GM21423 (cell line): ENCODE measurements around the gene SEPTIN6.
"Not testable (repeated sequence)": the region's sequence is repeated elsewhere in the genome, so short reads cannot be mapped to it uniquely, and the experiment has no call there.

Source experiments
- ATAC-seq: cut with Tn5 transposase; IDR thresholded peaks from one replicate; pipeline ENCODE4 v1.9.1; 2021; ENCODE audit warnings: mild to moderate bottlenecking, moderate library complexity; ENCODE audit not compliant: unreplicated experiment

Gene SEPTIN6

GRCh38 chrX:119692191-119693039 is 553 bp downstream of the SEPTIN6 start:
- ATAC-seq: no peak

GRCh38 chrX:119690921-119691716 is 1.8 kb downstream of the SEPTIN6 start:
- ATAC-seq: no peak

GRCh38 chrX:119688911-119689321 is 4.1 kb downstream of the SEPTIN6 start:
- ATAC-seq: no peak

- ATAC-seq: no peak
These were observed 5.1 kb downstream of the SEPTIN6 start for GRCh38 chrX:119687661-119688413.

- ATAC-seq: peak; percentile 41
These were observed 6.8 kb downstream of the SEPTIN6 start for GRCh38 chrX:119686087-119686691.

GRCh38 chrX:119685225-119686066 is 7.5 kb downstream of the SEPTIN6 start:
- no peak for ATAC-seq

- no peak for ATAC-seq
These were observed 8.1 kb downstream of the SEPTIN6 start for GRCh38 chrX:119684916-119685224.

- not testable (repeated sequence) for ATAC-seq
These were observed 8.7 kb downstream of the SEPTIN6 start for GRCh38 chrX:119684312-119684711.

- ATAC-seq: peak; percentile 28
These were observed 10.7 kb downstream of the SEPTIN6 start for GRCh38 chrX:119682019-119682989.

- no peak for ATAC-seq
These were observed 15.3 kb downstream of the SEPTIN6 start for GRCh38 chrX:119677654-119677981.

GRCh38 chrX:119676949-119677653 is 15.9 kb downstream of the SEPTIN6 start:
- no peak for ATAC-seq

- ATAC-seq: no peak
These were observed 19.6 kb downstream of the SEPTIN6 start for GRCh38 chrX:119673336-119673735.

- ATAC-seq: no peak
These were observed 20.5 kb downstream of the SEPTIN6 start for GRCh38 chrX:119672426-119672825.

GRCh38 chrX:119669424-119670037 is 23.4 kb downstream of the SEPTIN6 start:
- no peak for ATAC-seq

- no peak for ATAC-seq
These were observed 25.7 kb downstream of the SEPTIN6 start for GRCh38 chrX:119667111-119667878.

- not testable (repeated sequence) for ATAC-seq
These were observed 28.1 kb downstream of the SEPTIN6 start for GRCh38 chrX:119664877-119665276.

- no peak for ATAC-seq
These were observed 31.5 kb downstream of the SEPTIN6 start for GRCh38 chrX:119661486-119661885.
